NCI-H1417 (cell line): Measurements from ENCODE around the gene VDAC2.
A peak's percentile ranks its signal among the peaks of the same experiment; 100 is the strongest.

ENCODE experiments used
- DNase-seq, 3 experiments: peaks; one replicate each; lab custom pipeline; 2025; lab: John Stamatoyannopoulos, UW

The VDAC2 gene

DNA sequence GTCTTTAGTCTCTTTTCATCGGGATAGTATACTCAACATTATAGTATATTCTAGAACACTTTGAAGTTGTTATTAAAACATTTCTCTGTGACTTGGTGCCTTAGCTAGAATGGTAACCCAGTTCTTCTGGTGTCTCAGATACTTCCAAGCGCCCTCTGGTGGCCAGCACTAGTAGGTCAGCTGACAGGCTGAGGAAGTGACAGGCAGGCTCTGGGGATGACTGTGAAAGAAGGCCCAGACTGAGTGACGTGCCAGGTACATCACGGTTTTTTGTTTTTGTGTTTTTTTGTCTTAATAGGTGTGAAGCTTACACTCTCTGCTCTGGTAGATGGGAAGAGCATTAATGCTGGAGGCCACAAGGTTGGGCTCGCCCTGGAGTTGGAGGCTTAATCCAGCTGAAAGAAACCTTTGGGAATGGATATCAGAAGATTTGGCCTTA, 20.0 kb downstream of the VDAC2 start:
- peak; percentile 41 to 78 (median 61) for DNase-seq

DNA sequence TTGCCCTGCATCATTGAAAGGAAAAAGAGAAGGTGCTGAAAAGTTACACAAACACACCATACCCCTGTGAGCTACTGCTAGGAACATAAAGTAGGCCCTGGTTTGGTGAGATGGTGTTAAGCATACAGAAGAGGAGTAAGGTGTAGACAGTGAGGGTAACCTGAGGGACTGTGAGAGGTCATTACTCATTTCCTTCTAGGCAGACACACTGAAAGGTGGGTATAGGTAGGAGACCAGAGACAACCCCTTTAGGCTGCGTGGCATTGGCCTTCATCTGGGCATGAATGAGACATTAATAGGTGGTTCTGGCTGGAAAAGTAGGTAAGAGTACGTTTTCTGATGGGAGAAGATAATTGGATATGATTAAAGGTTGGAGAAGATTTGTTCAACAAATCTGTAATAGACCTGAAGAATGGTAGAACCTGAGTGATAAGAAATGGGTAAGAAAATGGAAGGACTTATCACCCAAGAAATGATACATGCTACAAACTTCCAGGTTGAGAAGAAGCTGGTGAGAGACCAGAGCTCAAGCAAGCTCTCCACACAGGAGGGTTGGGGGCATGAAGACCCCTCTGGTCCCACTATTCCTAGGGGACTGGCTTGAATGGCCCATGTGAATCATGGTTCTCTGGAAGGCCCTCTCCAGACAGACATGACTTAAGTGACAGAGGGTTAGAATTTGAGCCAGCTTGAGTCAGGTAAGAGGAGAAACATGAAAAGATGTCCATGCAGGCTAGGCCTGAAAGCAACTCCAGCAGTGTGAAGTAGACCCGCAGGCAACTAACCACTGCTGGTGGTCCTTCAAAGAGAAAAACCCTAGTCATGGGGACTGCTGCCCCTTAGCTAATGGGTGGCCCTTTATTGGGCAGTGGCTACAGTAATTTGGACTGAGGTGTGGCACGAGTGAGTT, 21.3 kb downstream of the VDAC2 start:
- no peak for DNase-seq

DNA sequence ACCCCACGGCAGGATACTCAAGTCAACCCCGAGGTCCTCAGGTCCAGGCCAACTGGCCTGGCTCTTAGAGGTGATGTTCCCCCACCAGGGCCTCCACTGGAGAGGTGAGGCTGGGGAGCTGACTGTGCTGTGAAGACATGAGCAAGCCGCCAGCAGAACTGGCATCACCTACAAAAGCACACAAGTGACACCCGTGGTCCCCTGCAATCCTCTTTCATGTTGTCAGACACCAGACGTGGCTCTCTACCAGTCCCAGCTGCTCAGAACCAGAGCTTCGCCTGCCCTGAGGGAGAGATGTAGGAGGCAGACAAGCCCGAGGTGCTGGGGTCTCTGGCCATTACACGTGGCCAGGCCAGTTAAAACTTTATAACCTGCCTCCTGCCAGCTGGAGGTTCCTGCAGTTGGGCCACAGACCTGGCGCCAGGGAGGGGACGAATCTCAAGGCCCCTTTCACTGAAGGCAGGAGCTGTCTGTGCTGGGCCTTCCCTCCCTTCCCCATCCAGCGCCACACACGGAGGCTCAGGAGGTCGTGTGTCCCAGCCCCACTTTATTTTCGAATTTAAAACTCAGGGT, 22.9 kb downstream of the VDAC2 start:
- DNase-seq = no peak

DNA sequence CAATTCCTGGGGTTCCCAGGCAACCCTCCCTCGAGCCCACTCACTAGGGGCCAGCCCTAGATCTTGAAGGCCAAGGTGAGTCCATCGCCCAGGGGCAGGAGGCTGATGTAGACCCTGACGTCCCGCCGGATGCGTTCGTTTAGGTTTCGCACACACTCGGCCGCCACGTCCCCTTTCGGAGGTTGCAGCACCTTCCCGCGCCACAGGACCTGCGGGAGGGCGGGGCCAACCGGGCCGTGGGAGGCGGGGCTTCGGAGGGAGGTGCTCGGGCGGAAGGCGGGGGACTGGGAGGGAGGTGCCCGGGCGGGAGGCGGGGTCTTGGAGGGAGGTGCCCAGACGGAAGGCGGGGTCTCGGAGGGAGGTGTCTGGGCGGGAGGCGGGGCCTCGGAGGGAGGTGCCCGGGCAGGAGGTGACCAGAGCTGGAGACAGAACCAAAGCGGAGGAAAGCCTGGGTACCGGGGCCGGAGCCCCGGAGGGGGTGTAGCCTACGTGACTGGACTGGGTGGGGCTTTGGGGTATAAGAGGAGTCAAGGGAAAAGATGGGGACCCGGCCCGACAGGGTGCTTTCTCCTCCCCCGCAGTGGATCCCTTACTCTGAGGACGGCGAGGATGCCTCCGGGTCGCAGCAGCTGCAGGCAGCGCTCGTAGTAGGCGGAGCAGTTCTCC, 23.6 kb downstream of the VDAC2 start:
- peak; percentile 75 to 85 (median 80) for DNase-seq

DNA sequence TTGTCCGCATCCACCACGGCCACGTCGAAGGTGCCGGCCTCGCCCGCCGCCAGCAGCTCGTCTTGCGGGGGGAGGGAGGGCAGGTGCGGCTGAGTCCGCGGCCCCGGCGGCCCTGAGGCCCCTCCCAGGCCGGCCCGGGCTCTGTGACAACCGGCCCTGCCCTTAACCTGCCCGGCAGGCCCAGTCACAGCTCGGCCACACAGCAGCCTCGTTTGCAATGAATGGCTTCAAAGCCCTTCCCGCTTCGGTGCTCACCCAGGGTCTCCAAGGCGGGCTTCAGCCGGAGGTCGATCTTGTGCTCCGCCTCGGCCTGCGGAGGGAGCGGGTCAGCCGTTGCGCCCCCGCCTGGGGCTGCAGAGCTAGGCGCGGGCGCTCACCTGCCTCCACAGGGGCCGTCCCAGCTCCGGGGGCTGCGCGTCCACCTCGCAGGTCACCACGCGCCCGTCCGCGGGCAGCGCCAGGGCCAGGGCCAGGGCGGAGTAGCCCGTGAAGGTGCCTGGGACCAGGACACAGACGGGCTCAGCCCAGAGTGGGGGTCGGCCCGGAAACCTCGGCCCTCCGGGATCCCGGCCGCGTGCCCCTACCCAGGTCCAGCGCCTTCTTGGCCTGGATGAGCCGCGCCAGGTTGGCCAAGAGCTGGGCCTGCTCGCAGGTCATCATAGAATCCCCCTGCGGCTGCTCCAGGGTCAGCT, 24.2 kb downstream of the VDAC2 start:
- peak in 2 of 3 experiments; percentile 36 to 59 for DNase-seq

DNA sequence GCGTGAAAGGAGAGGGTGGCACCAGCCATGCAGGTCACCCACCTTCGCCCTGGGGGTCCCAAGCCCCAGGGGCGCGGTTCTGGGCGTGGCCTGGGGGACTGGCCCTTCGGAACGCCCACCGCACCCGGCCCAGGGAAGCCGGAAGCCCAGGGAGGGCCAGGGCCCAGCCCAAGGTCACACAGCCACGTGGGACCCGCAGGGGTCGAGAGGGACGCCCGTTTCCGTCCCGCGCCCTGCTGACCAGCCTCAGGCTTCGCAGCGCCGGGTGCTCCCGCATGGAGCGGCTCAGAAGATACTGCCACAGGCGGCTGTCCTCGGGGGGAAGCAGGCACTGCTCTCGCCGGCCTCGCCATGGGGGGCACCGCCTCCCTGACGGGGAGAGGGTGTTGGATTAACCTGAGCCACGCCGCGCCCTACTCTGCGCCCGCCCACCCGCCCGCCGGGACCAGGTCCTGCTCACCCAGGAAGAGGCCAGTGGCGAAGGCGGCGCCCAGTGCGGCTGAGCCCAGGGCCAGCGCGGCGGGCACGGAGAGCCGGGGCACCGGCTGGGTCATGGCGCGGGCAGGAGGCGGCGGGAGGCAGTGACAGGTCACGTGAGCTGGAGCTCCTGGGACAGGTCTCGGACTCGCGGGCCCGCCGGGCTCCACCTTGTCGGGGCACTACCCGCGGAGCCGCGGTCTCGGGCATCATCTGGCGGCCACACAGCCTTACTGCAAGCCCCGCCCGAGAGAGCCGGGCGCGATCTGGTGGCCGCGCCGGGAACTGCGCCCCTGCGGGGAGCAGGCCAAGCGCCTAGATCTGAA, 25.0 kb downstream of the VDAC2 start, which contains the start of gene COMTD1:
Gene COMTD1, minus strand, starts transcription at position 583 of the 803 bp plus-strand sequence. Its CDS starts 29 bp downstream, at position 554.
- peak; percentile 71 to 88 (median 83) for DNase-seq

DNA sequence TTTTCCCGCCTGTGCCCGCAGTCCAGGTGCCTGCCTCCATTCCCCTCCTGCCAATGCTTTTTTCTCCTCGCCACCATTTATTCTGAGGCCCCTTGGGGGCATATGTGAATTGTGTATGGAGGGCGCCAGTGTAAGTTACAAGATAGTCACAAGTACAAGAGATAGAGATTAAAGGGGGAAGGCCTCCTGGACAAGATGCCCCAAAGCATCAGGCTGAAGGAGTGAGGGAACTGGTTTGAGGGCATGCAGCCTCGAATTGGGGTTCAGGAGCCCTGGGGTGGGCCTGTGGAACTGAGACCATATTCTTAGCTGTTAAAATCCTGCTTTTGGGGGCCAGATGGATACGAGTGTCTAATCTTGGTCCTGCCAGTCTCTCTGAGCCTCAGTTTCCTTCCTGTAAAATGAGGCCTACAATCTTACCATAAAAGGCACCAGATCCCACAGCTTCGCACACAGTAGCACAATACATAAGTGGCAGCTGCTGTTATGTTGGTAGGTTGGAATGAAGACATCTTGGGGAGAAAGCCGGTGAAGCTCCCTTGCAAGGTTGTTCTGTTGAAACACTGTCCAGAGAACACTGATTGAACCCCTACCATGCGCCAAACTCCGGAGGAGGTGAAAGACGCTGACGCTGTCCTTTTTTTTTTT, 25.7 kb downstream of the VDAC2 start:
- DNase-seq = no peak

DNA sequence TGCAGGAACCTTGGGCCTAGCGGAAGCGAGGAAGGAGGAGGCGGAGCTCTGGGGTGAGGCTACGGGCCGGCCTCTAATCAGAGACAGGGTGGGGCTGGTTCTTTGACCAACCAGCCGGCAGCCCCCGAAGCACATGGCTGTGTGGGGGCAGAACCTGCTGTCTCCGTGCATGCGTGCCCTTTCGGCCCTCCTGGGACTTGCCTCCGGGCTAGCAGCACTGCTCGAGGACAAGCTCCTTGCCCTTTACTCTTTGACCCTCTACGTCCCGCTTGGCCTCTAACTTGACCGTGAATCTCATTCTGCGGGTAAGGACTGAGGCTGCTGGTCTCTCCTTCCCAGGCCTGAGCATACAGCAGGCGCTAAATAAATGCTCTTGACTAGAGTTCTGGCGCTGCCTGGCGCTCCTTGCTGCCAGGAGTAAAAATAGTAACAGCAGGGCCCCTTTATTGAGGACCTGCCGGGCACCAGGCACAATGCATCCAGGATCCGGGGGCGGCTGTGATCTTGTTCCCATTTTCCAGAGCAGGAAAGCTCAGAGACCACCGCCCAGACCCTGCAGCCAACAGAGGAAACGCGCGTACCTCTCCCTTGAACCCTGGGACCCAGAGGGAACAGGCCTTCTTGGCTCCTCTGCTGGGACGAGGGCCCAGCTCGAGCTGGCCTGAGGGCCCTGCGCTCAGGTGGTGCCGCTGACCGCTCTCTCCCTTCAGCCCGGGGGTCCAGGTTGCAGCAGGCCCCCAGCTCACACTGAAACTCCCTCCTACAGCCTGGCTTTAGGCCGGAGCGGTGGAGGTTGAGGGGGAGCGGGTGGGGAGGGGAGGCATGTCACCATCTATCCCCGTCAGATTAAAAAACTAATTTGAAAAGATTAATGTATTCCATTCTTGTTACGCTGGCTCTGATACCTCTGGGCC, 27.8 kb downstream of the VDAC2 start:
- DNase-seq = no peak

DNA sequence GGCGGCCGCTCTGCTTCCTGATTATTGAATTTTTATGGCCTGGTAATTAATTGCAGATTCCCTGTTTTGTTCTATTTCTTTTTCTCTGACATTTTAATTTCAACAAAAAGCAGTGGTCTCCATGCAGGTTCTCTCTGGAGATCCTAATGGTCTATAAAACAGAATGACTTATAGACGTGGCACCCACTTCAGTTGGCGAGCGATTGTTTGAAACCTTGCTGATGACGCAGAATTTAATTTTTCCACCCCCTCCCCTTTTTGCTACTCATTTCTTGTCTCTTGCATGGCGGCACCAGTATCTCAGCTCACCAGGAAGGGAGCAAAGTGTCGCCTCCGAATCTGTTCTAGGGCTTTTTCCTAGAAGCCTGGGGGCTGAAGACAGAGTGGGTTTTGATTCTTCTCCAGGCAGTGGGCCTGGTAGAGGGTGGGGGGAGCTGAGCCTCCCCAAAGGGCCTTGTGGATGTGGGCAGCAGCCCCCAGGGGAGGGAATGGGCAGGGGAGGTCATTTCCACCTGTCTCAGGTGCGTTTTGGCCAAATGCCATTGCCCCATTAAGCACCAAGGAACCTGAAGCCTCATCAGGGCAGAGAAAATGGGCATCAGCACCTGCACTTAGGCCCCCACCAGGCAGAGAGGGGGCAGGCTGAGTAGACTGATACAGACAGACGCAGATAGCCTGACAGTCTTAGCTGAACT, 28.6 kb downstream of the VDAC2 start:
- no peak for DNase-seq

DNA sequence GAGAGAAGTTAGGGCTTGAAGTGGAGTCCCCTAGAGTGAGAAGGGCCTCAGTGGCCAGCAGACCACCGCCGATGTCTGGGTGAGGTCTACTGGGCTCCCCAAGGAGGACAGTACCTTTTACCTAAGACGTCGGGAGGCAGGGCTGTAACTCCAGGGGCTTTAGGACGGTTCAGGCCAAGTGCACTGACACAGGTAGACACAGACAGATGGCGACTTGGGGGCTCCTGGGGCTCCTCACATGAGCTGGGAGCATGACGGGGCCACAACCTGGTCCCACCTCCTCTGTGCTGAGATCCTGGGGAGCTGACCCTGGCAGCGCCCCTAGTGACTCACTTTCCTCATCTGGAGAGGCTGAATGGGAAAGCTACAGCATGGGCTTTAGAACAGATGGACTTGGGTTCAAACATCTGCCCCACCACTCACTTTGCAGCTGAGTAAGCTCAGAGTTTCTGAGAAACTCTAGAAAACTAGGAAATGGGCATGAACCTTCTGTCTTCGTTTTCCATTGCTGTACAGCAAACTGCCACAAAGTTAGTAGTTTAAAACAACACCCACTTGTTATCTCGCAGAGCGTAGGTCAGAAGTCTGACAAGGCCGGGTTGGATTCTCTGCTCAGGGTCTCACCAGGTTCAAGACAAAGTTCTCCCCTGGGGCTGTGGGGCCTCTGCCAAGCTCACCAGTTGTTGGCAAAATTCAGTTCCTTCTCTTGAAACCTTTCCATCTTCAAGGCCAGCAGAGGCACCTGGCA, 29.9 kb downstream of the VDAC2 start:
- DNase-seq = no peak

DNA sequence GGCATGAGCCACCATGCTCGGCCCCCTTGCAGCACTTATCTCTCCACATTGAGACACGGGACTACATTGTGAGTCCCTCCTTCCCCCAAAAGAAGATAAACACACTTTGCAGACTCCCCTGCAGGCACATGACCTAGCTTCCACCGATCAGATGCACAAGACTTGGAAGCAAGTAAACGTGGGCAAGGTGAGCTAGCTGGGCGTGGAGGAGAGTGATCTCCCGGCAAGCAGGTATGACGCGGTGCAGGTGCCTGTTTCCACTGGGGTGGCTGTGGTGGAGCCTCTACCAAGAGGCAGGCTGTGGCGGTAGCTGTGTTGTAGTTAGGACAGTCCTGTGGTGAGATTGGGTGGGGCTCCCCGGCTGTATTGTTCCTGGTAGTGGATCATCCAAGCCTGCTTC, 32.8 kb downstream of the VDAC2 start:
- DNase-seq = no peak

DNA sequence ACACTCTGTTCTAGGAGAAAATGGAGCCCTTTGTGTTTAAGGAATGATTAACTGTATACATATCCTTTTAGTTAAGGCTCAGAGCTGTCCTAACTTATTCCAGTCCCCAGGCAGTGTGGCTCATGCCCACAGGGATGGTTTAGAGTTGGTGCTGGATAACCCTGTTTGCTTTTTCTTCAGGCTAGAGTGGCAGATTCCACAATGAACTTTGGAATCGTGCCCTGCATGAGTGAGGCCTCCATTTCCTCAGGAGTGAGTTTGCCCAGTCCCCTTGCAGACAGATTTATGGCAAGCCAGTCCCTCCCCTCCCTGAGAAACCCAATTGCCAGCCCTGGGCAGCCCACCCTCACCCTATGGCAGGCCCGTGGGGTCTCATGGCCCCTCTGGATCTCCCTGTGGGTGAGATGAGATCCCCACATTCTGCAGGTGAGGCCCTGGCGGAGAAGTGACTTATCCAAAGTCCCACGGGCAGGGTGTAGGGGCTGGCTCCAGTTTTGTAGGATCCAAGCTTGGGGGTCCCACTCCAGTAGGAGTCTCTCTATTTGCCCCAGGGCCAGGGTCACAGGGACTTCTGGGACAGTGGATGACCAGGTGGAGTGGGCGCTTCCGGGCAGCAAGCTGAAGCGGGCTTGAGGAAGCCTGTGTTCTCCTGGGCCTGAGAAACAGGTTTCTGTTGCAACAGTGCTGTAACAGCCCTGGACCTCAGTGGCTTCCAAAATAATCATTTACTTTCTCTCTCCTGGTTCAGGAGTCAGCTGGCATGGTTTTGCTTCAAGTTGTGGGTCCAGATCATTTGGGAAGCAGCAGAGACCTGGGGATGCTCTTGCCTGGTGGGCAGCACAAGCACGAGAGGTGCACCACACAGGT, 34.1 kb downstream of the VDAC2 start:
- DNase-seq = no peak

DNA sequence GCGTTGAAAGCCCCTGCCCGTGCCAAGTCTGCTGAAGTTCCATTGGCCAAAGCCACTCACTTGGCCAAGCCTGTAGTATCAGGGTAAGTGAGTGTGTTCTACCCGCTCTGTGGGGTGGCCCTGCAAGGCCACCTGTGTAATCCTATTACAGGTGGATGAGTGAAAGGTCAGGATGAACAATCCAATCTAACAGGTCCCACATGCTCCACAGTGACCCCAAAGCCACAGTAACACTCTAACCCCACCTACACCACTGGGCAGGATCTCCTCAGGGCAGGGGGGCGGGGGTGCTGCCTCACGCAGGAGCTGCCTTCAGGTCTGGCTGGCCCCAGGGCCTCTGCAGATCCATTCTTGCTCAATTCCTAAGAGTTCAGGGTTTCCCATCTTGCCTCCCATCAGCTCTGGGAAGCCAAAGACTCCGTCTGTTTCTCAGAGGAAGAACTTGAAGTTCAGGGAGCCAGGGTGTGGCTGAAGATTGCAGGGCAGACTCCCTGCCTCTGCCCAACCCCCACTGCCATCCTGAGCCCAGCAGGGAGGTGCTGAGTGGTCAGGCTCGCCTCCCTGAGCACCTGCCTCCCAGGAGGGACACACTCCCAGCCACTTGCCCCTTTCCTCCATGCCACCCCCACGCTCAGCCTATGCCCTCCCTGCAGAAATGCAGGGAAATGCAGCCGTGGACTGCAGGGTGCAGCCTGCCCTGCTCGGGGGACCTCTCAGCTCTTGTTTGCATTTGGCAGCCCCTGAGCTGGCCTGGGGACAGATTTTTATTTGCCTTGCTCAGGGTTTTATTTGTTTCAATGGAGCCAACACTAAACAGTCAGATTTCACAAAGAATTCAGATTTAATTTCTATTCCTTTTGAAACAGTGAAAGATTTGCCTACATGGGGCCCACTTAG, 35.0 kb downstream of the VDAC2 start:
- DNase-seq = peak in 1 of 3 experiments; percentile 5

DNA sequence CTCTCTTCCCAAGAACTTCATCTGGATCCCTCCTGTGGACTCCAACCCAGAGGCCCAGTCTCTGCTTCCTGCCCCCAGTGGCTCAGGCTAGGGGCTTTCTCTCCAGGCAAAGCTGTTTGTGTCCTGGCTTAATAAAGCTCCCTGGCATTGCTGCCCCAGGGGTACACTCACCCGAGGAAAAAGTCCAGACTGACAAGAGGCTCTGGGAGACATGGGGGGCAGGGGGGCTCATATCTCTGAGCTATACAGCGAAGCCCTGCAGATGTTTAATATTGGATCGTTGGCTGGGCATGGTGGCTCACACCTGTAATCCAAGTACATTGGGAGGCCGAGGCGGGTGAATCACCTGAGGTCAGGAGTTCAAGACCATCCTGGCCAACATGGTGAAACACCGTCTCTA, 35.9 kb downstream of the VDAC2 start:
- no peak for DNase-seq

DNA sequence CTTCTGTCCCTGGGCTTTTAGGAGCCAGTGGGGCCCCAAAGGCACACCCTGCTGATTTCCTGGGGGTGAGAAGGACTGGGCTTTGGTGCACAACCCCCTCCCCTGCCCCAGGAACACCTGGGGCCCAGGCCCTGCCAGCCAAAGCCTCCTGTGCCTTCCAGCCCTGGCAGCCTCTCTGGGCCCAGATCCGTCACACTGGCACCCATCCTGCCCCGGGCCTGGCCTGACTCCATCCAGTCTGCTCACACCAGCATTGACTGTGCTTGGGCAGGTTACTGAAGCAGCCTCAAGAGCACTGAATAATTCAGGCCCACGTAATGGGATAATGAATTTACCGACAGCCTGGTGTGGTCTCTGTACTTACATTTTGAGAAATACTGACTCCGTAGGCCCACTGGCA, 37.2 kb downstream of the VDAC2 start:
- no peak for DNase-seq

DNA sequence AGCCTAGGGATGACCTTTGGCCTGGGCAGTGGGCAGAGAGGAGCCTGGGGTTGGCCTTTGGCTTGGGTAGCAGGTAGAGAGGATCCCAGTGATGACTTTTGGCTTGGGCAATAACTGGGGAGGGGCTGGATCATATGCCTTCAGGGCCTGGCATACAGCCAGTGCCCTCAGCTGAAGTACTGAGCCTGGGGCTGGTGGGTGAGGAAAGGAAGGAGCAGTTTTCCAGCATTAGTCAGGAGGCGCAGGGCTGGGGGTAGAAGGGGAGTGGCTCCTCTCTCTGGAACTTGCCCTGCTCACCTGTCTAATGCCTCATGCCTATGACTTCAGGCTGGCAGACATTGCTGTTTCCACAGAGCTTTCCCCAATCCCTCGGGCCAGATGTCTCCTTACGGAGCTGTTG, 40.3 kb downstream of the VDAC2 start:
- no peak for DNase-seq
